HG03521 (cell line): ENCODE data around the gene PAQR4.

Source experiments
- ATAC-seq: cut with Tn5 transposase; IDR thresholded peaks from one replicate; pipeline ENCODE4 v1.9.1; 2021; ENCODE audit warnings: mild to moderate bottlenecking, moderate library complexity; ENCODE audit not compliant: unreplicated experiment

PAQR4 gene

GRCh38 chr16:2963723-2964474 is 5.2 kb upstream of the PAQR4 start, which contains the start of gene KREMEN2:
Gene KREMEN2 (plus strand): TSS chr16:2964275. CDS start chr16:2964521, 246 bp downstream.
- no peak for ATAC-seq

- no peak for ATAC-seq
Measured at GRCh38 chr16:2964475-2965336, 4.4 kb upstream of the PAQR4 start.

GRCh38 chr16:2966043-2966807 is 2.9 kb upstream of the PAQR4 start:
- no peak for ATAC-seq

- ATAC-seq = no peak
Measured at GRCh38 chr16:2966808-2967191, 2.3 kb upstream of the PAQR4 start.

GRCh38 chr16:2967211-2967631 is 1.9 kb upstream of the PAQR4 start:
- ATAC-seq = no peak

- no peak for ATAC-seq
Measured at GRCh38 chr16:2967721-2968161, 1.4 kb upstream of the PAQR4 start.

GRCh38 chr16:2968368-2968737 is 795 bp upstream of the PAQR4 start:
- no peak for ATAC-seq

GRCh38 chr16:2969545-2970521 is 685 bp downstream of the PAQR4 start:
- ATAC-seq = no peak

GRCh38 chr16:2970563-2970962 is 1.4 kb downstream of the PAQR4 start:
- ATAC-seq = no peak

- ATAC-seq = no peak
Measured at GRCh38 chr16:2971134-2971984, 2.2 kb downstream of the PAQR4 start.

- ATAC-seq = no peak
Measured at GRCh38 chr16:2971985-2972784, 3.0 kb downstream of the PAQR4 start.

- no peak for ATAC-seq
Measured at GRCh38 chr16:2973093-2973492, 3.9 kb downstream of the PAQR4 start.

GRCh38 chr16:2973605-2974318 is 4.6 kb downstream of the PAQR4 start:
- ATAC-seq = no peak

GRCh38 chr16:2974319-2975056 is 5.3 kb downstream of the PAQR4 start:
- no peak for ATAC-seq

GRCh38 chr16:2975161-2975795 is 6.1 kb downstream of the PAQR4 start:
- no peak for ATAC-seq

- ATAC-seq = no peak
Measured at GRCh38 chr16:2976201-2976600, 7.1 kb downstream of the PAQR4 start.

- no peak for ATAC-seq
Measured at GRCh38 chr16:2976673-2977072, 7.5 kb downstream of the PAQR4 start.
